ENCODE results near the gene PLA2G4B.

The PLA2G4B gene

DNA sequence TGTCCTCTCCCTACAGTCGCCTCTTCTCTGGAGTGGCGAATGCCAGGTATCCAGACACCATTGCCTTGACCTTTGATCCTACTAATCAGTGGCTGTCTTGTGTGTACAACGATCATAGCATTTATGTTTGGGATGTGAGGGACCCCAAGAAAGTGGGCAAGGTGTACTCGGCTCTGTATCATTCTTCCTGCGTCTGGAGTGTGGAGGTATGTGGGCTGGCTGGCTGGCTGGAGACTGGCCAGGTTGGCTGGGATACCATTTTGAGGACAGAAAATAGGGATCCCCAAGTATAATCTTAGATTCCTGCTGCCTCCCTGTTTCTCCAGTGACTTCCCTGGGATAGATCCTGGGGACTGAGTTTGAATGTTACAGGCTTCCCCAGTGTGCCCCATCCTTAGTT is 24.1 kb upstream of the PLA2G4B start:
- no peak overlapping the region for H3K4me3 ChIP-seq (replicated peaks; ENCODE audit: low read depth, low read length)
- DNase-seq (ENCODE audit: extremely low read depth, low read depth) = no peak
- TF ChIP-seq, protein P1, sequence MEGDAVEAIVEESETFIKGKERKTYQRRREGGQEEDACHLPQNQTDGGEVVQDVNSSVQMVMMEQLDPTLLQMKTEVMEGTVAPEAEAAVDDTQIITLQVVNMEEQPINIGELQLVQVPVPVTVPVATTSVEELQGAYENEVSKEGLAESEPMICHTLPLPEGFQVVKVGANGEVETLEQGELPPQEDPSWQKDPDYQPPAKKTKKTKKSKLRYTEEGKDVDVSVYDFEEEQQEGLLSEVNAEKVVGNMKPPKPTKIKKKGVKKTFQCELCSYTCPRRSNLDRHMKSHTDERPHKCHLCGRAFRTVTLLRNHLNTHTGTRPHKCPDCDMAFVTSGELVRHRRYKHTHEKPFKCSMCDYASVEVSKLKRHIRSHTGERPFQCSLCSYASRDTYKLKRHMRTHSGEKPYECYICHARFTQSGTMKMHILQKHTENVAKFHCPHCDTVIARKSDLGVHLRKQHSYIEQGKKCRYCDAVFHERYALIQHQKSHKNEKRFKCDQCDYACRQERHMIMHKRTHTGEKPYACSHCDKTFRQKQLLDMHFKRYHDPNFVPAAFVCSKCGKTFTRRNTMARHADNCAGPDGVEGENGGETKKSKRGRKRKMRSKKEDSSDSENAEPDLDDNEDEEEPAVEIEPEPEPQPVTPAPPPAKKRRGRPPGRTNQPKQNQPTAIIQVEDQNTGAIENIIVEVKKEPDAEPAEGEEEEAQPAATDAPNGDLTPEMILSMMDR (IDR thresholded peaks at IDR 0.05; ENCODE audit: low read depth, low read length, missing control alignments) = no peak

DNA sequence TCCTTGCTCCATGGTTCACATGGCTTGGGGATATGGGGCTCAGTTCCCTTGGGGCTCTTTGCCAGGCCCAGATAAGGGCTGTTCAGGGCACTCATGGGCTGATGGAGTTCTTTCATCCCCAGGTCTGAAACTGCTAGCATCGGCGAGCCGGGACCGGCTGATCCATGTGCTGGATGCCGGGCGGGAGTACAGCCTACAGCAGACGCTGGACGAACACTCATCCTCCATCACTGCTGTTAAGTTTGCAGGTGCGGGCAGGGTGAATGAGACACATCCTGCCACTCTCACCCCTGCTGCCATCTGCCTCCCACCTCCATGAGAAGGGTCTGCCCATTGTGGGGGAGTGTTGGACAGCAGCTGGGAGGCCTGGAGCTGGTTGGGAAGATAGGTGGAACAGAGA is 21.9 kb upstream of the PLA2G4B start:
- TF ChIP-seq, protein P1 (IDR thresholded peaks at IDR 0.05; ENCODE audit: low read depth, low read length, missing control alignments) = no peak
- DNase-seq (ENCODE audit: extremely low read depth, low read depth) = no peak
- no peak overlapping the region for H3K4me3 ChIP-seq (replicated peaks; ENCODE audit: low read depth, low read length)

DNA sequence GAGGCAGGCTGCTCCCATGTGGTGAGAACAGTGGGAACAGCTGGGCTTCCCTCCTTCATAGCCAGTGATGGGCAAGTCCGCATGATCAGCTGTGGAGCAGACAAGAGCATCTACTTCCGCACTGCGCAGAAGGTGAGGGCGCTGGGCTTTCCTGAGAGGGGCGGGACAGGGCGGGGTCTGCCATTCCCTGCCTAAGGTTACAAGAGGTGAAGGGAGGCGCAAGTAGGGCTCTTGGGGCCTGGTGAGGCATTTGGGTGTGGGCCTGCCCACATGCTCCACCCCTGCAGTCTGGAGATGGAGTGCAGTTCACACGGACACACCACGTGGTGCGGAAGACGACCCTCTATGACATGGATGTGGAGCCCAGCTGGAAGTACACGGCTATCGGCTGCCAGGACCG is 21.3 kb upstream of the PLA2G4B start:
- no peak overlapping the region for H3K4me3 ChIP-seq (replicated peaks; ENCODE audit: low read depth, low read length)
- no peak for DNase-seq (ENCODE audit: extremely low read depth, low read depth)
- TF ChIP-seq, protein P1 (IDR thresholded peaks at IDR 0.05; ENCODE audit: low read depth, low read length, missing control alignments) = no peak

DNA sequence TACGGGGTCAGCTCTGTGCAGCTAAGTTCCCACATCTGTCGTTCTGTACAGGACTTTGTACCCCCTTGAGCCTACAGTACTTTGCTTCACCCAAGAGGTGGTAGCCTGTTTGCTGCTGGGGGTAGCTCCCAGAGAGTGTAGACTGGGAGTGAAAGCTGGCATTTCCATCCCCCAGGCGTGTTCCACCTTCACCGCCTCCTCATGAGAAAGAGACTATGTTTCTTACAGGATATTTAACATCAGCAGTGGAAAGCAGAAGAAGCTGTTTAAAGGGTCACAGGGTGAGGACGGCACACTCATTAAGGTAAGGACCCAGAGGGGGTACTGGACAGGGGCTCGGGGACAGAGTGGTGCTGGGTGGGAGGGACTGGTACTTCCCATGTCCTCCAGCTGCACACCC is 20.9 kb upstream of the PLA2G4B start:
- no peak for DNase-seq (ENCODE audit: extremely low read depth, low read depth)
- TF ChIP-seq, protein P1 (IDR thresholded peaks at IDR 0.05; ENCODE audit: low read depth, low read length, missing control alignments) = no peak
- H3K4me3 ChIP-seq (replicated peaks; ENCODE audit: low read depth, low read length) = no peak overlapping the region

DNA sequence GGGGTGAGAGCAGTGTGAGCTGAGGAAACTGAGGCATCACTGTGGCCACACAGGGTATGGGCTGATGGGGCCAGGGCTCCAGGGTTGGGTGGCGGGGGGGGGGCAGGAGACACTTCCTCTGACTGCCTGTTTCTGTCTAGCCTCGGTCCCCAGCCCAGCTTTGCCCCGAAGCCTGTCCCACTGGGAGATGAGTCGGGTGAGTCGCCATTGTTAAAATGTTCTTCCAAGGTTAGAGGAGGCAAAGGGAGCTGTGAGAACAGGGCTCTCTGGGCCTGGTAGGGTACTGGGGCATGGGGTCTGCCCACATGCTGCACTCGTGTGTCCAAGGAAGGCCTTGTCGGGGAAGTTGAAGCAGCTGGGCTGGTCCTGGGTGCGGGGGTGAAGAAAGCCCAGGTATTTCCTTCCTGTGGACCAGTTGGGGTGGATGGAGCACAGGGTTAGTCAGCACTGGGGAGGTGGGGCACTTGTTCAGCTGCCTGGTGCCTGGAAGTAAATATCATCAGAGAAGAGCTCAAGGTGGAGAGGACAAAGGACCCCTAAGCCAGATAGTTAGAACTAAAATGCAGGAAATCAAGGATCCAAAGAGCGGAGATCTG is 19.1 kb upstream of the PLA2G4B start:
- no peak overlapping the region for H3K4me3 ChIP-seq (replicated peaks; ENCODE audit: low read depth, low read length)
- TF ChIP-seq, protein P1 (IDR thresholded peaks at IDR 0.05; ENCODE audit: low read depth, low read length, missing control alignments) = no peak
- no peak for DNase-seq (ENCODE audit: extremely low read depth, low read depth)

DNA sequence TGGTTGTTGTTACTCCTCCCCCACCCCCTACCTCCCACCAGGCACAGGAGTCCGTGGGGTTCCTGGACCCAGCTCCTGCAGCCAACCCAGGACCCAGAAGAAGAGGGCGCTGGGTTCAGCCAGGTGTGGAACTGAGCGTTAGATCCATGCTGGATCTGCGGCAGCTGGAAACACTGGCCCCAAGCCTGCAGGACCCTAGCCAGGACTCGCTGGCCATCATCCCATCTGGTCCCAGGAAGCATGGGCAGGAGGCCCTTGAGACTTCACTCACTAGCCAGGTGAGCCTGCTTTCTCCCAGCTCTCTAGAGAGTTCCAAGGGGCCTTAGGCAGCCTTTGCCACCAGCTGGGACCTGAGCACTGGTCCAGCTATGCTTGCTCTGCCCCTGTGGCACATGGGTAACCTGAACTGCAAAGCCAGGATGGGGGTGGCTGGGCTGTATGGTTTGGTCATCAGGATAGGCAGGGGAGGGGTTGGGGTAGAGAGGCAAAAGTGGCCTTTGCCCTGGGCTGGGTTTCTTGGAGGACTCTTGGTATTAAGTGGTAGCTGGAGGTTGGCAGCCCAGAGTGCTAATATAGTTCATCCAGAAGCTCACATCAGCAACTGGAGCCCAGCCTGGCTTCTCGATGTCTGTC is 17.7 kb upstream of the PLA2G4B start:
- TF ChIP-seq, protein P1 (IDR thresholded peaks at IDR 0.05; ENCODE audit: low read depth, low read length, missing control alignments) = no peak
- no peak for DNase-seq (ENCODE audit: extremely low read depth, low read depth)
- no peak overlapping the region for H3K4me3 ChIP-seq (replicated peaks; ENCODE audit: low read depth, low read length)
